ENCODE results near the gene PRSS57.

PRSS57 gene

DNA sequence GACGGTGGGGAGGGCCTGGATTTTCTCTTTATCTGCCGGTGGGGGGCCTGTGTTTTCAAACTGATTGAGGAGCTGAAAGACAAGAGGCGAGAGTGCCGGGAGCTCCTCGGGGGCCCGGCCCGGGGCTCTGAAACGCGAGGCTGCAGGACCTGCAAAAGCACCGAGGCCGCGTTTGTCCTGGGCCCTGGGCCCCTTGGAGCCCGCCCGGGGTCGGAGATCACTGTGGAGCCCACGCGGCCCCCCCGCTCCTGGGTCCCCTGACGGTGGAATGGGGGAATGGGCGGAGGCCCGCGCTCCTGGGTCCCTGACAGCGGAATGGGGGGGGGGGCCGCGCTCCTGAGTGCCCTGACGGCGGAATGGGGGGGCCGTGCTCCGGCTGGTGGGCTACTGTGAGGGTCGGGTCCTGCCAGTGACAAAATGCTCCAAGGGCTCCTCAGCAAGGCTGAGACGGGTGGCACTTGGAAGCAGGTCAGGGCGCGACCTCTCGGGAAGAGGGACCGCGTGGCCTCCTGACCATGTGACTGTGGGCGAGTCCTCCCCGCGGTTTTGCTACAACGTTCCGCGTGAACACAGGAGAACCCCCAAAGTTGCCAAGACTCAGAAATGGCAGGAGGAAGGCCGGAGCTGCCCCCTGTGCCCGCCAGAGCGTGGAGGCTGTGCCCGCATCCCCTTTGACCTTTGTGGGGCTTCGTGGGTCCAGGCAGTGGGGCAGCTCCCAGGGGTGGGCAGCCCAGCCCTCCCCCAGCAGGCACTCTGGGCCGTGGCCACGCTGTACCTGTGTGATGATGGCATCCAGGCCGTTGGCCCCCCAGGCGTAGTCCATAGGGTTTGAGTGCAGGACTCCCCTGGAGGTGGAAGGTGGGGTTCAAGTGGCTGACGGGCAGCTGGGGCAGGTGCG is 46.1 kb downstream of the PRSS57 start:
- DNase-seq: no peak

DNA sequence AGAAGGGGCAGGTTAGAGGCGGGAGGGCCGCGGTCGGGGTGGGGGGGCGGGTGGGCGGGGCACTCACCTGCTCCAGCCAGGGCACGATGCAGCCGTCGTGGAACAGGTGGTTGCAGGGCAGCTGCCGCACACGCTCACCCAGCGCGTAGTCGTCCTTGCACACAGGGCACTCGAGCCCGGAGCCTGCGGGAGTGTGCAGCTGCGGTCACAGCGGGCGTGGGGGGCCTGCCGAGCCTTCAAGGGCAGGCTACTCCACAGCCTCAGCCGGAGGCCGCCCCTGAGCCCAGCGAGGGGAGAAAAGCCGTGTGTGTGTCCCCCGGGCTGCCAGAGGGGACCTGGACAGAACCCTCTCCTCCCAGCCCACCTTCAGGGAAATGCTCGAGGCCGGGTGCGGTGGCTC is 46.9 kb downstream of the PRSS57 start:
- no peak for DNase-seq

GRCh38 chr19:647566-648284 is 47.5 kb downstream of the PRSS57 start:
- DNase-seq: no peak

DNA sequence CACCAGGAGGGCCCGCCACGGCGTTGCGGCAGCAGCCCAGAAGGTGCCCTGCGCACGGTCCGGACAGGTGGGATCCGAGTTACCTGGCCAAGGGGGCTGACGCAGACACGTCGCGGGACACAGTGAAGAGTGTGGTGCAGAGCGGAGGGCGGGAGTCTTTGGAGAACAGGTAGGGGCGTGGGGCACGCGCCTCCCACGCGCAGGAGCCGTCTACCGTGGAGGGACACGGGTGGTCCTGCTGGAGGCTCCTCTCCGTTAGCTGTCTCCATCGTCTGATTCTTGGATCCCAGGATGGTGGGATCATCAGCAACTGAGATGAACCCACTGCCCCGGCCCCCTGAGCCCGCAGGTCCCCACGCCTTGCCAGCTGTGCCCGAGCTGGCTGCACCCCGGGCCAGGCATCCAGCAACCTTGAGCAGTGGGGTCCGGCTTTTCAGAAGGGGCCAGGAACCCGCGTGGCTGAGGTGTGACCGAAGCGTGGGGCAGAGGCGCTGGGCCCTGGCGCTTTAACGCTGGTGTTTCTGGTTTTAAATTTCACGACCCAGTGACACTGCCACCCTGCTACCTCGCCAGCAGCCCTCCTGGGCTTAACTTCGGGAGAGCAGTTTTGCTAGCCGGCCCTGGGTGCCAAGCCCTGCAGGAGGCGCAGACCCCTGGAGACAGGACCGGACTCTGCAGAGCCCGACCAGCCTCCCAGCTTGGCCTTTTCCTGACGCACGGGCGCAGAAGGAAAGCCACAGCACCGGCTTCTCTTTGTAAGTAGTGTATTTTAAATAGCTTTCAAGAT is 48.3 kb downstream of the PRSS57 start:
- no peak for DNase-seq

DNA sequence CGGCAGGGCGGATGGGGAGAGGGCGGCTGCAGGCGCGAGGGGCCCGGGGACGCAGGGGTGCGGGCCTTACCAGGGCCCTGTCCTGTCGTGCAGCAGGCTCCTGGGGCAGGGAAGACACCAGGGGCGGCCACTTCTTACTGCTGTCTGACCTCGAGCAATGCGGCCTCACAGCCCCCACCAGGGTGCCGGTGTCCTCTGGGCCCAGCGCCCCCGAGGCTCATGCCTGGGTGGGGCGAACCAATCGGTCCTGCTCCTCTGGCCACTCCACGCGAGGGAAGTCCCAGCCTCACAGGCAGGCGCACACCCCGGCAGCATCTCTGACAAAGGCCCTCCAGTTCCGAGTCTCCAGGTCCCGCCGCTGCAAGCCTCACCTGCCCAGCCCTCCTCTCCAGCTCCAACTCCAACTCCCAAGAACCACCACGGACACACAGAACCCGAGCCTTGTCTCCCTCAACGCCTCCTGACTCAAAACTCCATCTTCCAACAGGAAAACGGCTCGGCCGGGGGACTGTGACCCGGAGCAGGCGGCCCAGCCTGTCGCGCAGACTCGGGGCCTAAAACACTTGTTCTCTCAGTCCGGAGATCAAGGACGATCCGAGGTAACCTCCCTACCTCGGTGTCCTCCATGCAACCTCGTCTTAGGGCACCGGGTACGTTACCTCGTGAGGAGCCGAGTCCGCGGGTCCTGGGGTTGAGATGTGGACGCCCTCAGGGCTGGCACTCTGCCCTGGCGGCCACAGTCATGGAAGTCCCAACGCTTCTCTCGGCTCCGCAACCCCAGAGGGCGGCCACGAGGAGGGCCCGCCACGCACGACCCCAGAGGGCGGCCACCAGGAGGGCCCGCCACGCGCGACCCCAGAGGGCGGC is 49.1 kb downstream of the PRSS57 start:
- no peak for DNase-seq

DNA sequence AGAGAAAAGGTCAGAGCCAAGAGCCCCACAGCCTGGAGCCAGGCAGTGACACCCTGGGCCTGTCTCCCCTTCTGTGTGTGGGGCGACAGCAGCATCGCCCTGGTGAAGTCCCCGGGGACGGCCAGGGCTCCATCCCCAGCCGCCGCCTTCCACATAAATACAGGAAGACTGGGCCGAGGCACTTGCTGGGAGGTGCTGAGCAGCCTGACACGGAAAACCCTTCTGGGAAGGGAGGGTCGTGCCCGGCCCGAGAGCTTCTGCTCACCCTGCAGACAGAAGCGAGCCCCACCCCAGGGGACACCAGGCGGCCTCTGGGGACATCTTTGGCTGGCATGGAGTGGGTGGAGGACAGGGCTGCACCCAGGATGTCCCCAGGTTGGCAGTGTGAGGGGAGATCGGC is 50.5 kb downstream of the PRSS57 start:
- DNase-seq: no peak

DNA sequence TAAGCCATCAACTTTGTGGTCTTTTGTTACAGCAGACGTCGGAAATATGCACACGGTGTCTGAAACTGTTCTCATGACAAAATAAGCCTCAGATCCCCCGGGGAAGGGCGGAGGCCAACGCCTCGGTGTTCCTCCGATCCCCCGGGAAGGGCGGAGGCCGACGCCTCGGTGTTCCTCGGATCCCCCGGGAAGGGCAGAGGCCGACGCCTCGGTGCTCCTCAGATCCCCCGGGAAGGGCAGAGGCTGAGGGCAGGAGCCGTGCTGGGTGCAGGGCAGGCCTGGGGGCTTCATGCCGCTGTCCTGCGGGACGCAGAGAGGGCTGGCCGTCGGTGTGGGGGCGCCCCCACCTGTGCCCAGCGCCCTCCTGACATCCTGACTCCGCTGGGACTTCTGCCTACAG is 50.9 kb downstream of the PRSS57 start:
- no peak for DNase-seq

- DNase-seq: no peak
Observed at GRCh38 chr19:643736-644135, 51.5 kb downstream of the PRSS57 start.

- DNase-seq: no peak
Observed at GRCh38 chr19:642767-643727, 52.2 kb downstream of the PRSS57 start.

DNA sequence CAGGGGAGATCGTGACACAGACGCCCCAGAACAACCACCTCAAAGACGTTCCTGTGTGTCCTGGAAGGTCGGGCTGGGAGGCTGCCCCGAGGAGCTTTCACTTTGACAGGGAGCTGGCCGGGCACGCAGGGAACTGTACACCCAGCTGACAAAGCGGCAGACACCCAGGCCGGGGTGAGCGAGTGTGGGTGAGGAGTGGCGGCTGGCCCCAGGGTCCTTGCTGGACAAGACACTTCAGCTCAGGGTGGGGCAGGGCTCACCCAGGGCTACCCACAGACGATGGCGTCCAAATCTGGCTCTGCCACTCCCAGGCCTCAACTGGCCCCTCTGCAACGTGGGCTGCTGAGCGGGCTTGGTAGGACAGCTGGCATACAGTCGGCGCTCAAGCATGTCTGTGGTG is 53.5 kb downstream of the PRSS57 start:
- DNase-seq: no peak

DNA sequence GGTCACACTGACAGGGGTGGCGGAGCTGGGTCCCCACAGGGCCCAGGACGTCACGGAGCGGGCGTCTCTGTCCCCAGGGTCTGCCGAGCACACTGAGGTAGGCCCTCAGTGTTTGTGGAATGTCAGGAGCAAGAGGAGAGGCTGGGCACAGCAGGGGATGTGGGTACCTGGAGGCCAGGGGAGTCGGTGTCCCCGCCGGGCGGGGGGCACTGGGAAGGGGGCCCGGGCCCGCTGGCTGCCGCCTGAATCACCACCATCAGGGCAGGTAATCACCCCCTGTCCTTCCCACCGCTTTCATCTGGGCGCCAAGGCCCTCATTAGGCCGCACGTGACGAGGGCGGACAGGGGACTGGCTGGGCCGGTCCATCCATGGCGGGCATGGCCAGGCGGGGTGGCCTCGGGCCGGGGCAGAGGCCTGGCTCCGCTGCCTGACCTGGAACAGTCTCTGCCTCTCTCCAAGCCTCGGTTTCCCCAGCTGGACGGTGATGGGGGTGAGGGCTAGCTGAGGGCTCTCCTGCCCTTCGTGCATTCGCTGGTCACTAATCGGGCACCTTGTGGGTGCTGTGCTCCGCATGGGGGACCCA is 54.6 kb downstream of the PRSS57 start:
- DNase-seq: no peak

GRCh38 chr19:640161-640558 is 55.1 kb downstream of the PRSS57 start:
- DNase-seq: no peak

DNA sequence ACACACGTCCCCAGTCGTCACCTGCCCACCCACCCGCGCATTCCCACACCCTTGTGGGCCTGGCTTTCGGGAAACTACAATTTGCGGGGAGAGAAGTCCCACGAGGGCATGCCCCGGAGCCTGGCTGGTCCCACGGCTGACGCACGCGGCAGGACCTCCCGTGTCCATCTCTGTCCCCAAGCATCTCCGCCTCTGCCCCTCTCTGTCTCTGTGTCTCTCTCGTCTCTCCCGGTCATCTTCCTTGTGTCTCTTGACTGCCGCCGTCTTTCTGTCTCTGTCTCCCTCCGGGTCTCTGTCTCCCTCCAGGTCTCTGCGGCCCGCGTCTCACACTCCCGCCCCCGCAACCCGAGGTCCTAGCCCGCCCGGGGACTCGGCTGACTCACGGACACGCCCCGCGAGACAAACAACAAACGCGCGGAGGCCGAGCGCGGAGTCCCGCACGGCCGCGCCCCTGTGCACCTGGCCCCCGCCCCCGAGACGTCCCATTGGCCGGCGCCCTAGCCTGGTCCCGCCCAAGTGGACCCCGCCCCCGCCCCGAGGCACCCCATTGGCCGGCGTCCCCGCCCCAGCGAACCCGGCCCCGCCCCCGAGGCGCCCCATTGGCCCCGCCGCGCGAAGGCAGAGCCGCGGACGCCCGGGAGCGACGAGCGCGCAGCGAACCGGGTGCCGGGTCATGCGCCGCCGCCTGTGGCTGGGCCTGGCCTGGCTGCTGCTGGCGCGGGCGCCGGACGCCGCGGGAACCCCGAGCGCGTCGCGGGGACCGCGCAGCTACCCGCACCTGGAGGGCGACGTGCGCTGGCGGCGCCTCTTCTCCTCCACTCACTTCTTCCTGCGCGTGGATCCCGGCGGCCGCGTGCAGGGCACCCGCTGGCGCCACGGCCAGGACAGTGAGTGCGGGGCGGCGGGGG is 55.7 kb downstream of the PRSS57 start, which contains the start of gene FGF22:
Gene FGF22, plus strand, starts transcription at position 627 of the 908 bp plus-strand sequence. Its CDS starts 47 bp downstream, at position 674.
- DNase-seq: peak; percentile 97

GRCh38 chr19:638906-639252 is 56.4 kb downstream of the PRSS57 start:
- DNase-seq: no peak

Data from activated CD4-positive, alpha-beta T cell treated with anti-CD3 and anti-CD28 coated beads, Interleukin-2, amount 50 U/mL, for 1 hour (primary cell).